Stimulated activated CD4-positive, alpha-beta T cell treated with anti-CD3 and anti-CD28 coated beads, Interleukin-15, amount 100 ng/mL, for 1 hour (primary cell): ENCODE data around the gene CCDC192.
"Not testable (repeated sequence)": the region's sequence is repeated elsewhere in the genome, so short reads cannot be mapped to it uniquely, and the experiment has no call there.

Experiments used
- DNase-seq, 2 donors: peaks; one replicate each; pipeline ENCODE4 v3.0.0-alpha.2; 2020; ENCODE audit warnings: low read depth in 1 of 2, low spot score in 1 of 2

The CCDC192 gene

DNA sequence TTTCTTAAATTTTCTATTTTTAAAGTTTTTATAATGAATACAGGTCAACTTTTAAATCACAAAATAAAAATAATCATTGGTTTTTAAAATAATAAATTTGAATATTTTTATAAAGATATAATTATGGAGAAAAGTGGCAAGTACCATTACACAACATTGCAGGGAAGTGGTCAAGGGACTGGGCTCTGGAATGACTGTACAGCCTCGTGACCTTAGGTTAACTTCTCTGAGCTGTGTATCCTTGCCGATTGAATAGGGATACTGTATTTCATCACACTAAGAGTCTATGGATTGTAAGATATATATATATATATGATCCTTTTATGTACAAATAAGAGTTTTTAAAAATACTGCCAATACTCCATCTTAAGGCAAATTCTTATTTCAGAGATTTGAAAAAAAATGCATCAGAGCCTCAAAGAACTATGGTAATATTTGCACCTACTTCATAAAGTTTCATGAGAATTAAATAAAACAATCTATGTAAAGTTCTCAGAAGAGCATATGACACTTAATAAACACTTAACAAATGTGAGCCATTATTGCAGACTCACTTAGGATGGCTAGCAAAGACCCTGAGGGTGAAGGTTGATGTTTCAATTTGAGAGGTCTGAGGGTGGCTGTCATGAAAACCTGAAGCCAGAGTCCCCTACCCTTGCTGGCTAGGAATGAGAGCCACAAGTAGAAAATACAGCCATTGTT, 136.5 kb downstream of the CCDC192 start:
- no peak for DNase-seq

DNA sequence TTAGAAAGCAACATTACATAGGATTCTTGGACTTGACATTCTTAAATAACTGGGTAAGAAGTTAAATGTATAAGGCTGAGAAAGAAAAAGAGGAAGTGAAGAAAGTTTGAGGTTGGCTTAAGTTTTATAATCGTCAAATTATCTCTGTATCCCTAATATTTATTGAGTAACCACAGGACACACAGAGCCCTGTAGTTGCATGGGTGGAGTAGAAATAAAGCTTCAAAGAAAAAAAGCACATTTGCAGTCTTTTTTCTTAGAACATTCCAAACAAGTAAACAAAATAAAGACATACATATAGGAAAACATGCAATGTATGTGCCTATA, 137.0 kb downstream of the CCDC192 start:
- DNase-seq: no peak

DNA sequence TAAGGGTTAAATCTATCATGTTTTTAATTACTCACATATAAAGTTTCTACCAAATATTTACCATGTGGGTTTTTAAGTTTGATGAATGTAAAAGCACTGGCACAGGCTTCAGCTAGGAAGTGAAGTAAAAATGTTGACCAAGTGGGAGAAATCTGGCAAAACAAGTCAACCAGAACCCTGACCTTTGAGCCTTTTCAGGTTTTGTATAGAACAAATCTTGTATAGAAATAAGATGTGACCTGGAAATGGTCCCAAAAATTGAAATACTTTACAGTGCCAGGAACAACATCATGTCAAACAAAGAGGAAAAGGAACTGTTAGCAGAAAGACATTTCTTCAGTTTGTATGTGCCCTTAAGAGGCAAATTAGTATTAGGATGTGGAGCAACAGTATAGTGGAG, 137.6 kb downstream of the CCDC192 start:
- DNase-seq: no peak

DNA sequence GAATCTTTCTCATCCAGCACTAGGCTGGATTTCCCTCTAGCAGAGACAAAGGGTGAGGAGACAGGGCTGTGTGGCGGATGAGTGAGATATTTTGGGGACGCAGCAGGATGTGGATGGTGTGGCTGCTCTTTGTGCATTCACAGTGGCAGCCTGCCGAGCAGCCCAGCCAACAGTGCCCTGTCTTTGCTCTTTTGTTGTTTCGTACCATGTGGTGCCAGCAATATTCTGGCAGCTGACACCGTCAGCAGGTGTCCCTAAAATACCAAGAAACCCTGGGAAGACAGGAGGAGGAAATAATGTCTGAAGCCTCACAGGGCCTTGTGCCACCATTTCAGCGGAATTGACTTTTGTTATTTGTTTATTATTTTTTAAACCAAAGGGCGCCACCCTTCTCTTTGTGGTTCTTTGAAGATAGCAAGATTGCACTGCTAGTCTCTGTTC, 141.4 kb downstream of the CCDC192 start:
- no peak for DNase-seq

DNA sequence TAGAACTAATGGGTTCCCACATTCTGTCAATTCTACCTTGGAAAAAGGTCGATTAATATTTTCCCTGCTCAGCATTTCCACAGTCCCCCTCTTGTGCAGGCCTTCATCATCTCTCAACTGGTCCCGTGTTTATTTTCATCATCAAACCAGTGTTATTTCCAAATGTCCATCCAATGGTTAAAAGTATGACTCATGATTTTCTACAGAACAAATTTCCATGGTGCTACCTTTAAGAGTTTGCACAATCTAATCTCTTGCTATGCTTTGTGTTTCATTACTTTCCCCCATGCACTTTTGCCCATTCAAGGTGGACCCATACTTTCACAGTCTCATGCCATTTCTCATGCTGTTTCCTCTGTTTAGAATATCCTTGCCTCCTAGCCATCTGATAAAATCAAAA, 143.7 kb downstream of the CCDC192 start:
- DNase-seq: no peak

DNA sequence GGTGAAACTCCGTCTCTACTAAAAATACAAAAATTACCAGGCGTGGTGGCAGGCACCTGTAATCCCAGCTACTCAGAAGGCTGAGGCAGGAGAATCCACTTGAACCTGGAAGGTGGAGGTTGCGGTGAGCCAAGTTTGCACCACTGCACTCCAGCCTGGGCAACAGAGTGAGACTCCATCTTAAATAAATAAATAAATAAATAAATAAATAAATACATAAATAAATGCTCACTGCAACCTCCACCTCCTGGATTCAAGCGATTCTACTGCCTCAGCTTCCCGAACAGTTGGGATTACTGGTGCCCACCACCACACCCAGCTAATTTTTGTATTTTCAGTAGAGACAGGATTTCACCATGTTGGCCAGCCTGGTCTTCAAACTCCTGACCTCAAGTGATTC, 144.4 kb downstream of the CCDC192 start:
- DNase-seq: not testable (repeated sequence)

DNA sequence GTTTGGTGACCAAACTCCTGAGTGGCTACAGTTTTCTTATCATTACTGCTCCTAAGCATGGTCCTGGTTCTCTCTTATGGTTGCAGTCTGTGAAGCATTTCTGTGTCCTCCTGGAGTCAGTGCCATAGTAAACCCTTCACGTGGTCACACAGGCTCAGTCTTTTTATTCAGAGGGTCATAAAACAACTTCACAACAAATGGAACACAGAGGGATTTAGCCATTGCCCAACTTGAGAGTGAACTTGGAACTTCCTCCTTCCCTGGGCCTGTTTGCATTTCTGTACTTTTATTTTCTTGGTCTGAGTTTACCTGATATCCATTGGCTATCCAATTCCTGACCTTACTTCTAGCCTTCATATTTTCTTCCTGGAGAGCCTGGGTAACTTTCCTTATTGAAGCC, 144.9 kb downstream of the CCDC192 start:
- no peak for DNase-seq

DNA sequence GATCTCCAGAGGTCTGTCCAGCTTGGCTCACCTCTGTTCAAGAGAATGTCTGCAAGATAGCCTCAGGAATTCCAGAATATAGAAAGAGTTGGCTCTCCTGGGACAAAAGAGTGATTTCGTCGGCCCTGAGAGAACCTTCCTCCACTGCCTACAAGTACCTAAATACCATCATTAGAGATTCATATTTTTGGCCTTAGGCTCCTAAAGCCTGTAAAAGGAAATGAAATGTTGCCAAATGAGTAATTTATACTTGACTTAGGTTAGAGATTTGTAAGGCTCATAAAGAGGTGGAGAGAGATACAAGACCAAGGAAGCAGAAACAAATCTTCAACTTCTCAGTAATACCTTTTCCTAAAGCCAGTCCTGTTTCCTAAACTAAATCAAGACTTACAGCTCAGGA, 146.2 kb downstream of the CCDC192 start:
- no peak for DNase-seq

DNA sequence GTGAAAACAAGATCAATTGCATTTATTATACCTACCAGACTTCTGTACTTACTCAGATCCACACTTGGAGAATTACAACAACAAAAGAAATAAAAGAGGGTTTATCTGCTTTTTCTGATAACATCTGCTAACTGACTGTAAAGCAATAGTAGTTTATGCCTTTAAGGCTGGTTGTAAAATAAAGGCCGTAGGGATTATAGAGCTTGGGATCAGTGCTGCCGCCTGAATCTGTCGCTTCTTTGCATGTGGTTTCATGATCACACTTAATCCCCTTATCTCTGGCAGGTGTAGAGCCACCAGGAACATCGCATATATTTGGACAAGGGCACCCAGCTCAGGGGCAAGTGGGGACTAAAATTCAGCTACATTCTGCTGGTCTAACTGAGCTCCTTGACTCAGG, 146.7 kb downstream of the CCDC192 start:
- no peak for DNase-seq

DNA sequence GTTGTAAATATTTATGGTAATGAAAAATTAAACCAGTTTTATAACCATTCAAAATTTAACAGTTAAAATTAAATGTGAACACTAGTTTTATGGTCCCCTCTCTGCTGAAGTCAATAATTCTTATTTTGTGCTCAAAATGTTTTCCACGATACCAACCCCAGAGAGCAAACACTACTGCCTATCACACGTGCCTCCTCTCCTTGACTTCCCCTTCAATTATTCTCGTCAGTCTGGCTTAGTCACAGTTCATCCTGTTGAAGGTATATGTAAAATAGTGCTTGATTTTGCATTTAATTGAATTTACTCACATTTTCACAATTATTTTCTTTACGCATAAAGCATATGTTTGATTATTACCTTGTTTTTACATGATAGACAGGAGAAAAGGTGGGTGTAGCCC, 148.8 kb downstream of the CCDC192 start:
- DNase-seq: no peak

DNA sequence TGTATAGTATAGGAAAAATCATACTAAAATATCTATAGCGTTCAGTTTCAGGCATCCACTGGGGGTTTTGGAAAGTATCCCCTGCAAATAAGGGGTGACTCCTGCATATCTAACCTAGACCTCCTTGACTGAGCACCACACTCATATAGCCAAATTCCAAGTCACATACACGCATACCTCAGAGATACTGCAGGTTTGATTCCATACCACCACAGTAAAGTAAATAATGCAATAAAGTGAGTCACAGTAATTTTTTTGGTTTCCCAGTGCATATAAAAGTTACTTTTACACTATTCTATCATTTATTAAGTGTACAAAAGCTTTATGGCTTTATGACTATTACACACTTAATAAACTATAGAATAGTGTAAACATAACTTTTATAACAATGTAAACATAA, 151.3 kb downstream of the CCDC192 start:
- no peak for DNase-seq

DNA sequence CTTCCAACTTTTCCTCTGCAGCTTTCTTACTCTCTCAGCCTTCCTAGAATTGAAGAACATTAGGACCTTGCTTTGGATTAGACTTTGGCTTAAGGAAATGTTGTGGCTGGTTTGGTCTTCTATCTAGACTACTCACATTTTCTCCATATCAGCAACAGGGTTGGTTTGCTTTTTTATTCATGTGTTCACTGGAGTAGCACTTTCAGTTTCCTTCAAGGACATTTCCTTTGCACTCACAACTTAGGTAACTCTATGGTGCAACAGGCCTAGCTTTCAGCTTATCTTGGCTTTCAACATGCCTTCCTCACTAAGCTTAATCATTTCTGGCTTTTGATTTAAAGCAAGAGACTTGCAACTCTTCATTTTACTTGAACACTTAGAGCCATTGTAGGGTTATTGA, 153.1 kb downstream of the CCDC192 start:
- no peak for DNase-seq

DNA sequence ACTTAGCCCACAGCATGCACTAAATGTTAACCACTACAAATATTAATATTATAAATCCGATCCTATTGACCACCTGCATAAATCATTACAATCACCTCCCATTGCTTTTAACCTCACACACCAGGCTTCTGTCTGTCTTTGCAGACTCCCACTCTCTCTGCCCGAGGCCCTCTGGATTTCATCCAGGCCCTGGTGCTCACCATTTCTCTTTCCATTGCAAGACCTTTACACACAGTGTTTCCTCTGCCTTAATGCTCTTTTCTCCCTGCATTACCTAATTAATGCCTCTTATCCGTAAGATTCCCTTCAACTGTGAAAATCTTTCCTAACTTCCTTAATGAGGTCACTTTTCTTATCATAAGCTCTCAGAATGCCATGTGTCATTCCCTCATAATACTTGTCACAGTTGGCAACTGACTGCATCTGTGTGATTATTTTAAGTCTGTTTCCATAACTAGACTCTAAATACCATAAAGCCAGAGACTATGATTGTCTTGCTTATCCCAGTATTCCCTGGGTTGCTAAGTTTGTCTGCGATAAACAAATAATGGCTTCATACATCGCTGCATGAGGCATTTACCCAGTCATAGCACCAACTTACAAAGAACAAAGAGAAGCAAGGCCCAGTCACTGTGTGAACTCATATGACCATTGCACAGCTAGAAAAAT, 155.1 kb downstream of the CCDC192 start:
- DNase-seq: no peak

DNA sequence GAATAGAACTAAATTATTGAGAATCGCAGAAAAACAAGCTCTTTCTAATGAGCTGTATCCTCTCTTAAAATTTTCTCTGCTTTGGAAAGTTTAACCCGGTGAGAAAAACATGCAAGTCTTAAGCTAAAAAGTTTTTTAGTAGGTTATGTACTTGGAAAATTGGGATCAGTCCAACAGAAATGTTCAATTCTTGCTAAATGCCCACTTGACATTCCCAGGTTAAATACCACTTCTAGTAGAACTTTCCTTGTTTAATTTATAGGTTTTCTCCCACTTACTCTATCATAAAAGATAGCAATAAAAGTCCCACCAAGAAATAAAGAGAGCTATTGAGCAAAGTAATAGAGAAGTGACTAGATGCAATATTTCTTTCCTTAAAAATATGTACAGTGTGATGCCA, 157.1 kb downstream of the CCDC192 start:
- no peak for DNase-seq

DNA sequence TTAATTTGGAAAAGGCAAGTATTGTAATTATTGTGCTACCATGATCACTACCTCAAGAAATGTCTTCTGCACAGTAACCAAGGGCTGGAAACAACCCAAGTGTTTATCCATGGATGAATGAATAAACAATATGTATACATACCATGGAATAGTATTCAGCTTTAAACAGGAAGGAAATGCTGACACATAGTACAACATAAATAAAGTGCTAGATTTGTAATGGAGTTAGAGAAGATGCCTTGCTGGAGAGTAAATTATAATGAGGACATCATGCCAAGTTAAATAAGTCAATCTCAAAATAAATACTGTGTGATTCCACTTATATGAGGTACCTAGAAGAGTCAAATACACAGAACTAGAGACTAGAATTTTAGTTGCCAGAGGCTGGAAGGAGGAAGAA, 160.0 kb downstream of the CCDC192 start:
- DNase-seq: no peak

DNA sequence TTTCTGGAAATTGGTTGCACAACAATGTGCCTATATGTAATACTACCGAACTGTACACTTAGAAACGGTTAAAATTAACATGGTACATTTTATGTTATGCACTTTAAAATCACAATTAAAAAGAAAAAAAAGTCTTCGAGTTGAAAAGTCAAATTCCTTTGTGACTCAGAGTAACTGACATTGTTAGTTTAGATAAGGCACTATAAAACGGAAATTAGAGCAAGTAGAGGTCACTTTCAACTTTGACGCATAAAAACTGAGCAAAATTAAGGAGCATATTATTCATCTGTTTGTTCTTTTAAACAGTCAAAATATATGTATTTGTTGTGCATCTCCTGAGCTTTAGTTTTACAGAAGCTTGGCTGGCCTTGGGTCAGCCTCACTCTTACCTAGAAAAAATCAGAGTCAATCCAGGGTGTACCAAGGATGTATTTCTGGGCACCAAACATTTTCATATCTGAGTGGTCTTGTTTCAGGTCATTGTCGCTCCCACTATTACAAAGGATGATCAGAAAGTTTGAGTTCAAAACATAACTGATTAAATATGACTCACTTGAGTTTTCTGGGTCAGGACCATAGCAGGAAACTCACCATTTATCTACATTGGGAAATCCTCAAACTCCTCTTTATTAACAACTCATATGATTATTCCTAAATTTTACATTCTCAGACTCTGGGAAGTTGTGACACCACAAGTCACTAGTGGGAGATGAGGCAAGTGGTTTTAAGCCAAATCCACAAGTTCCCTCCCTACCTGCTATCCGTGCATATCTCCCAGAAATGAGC, 160.6 kb downstream of the CCDC192 start:
- no peak for DNase-seq

DNA sequence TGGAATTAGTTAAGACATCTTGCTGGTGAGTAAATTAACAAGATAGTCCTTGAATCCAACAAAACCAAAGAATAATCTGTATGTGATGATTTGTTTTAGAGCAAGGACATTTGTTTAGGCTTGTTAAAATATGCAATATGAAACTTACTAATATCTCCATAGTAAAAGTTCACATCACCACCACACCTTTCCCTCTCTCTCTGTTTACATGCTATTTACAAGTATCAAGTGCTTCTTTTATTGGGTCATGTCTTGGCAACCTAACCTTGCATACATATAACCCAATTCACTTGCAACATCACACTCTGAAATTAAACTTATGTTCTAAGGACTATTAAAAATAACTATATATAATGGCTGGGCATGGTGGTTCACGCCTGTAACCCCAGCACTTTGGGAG, 161.3 kb downstream of the CCDC192 start:
- no peak for DNase-seq

DNA sequence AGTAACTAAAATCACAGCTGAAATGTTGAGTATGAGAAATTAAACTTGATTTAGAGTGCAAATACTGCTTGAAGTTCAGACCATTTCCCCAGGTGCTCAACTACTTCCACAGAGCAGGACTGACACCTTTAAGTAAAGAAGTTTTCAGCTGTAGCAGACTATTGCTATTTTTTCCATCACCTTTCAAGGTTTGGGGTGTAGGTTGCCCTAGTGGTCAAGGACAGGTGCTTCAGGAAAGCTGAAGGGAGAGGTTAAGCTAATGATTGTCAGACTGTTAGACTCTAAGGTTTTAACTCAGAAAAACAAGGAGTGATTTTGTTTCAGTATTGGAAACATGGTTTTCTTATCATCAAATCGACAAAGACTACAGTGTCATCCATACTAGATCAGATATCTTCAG, 162.1 kb downstream of the CCDC192 start:
- no peak for DNase-seq

DNA sequence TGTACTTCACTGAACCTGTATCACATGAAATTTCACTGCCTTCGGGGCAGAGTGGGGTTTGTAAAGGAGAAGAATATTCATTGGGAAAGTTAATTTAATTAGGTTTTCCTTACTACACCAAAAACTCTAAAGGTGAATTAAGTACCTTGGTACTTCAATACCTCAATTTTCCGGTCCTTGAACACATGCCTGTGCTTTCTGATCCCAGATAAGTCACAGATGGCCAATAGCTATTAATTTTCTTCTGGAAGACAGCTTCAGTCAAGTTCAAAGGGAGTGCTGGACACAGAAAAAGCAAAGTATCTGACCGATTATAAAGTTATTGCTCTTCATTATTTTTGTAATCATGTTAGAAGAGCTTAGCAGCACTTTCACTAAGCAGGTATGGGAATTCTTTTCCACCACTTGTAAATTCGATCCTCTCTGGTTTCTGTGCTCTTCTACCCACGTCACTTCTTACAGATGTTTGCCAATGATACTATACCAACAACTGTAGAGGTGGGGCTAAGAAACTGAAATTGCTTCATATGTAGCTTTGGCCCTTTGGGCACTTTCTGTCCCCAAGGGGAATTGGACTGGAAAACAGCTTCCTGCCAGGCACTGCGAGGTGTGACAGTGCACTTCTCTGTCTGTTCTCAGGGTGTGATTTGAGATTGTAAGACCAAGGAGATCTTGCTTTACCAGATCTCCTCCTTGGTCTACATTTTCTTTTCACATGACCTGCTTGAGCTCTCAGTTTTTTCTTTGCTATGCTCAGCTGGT, 164.0 kb downstream of the CCDC192 start:
- no peak for DNase-seq

DNA sequence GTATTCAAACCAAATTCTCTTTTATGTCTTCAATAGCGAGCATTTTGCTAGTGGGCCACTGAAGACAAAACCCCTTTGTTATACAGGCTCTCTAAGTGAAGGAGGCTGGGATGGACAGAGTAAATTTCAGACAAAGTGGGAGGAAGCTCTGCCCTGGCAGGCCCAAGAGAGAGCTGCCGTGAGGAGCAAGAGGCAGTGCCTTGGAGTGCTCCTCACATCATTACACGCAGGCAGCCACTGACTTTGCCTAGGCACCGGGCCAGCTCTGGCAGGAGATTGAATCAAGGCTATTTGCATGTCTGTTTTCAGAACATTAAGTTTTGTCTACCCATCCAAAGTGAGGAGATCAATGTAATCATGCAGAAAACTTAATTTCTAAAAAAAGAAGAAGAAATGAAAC, 167.7 kb downstream of the CCDC192 start:
- no peak for DNase-seq

DNA sequence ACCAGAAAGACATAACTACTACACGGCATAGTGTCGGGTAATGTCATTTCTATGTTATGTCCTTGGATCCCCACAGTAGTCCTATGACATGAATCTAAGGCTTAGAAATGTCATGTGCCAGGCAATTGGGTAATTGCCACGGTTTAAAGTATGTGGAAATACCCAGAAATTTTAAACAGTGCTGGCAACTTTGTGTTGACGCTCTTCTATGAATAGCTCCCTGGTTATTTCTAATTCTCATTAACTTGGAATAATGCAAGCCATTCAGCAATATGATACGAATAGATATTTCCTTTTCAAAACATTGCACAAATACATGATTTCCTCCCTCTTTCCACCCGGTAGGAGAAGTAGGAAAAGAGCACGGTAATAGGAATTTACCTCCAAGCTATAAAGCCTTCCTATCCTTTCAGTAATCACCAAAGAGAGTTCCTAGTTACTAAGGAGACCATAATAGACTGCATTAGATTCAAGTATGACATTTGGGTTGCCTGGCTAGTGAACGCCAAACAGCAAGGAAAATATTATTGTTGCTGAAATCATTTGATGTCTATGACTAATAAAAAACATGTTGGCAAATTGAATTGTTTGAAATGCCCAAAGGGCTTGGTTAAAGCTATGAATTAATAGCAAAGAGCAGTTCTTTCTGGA, 168.4 kb downstream of the CCDC192 start:
- no peak for DNase-seq
